ENCODE results near the gene IFNA16. TPM values are rescaled to one million over a fixed set of nuclear protein-coding genes. Genes with fewer than 3 reads are reported as not detected.
"Not testable (repeated sequence)": the region's sequence is repeated elsewhere in the genome, so short reads cannot be mapped to it uniquely, and the experiment has no call there.

Gene IFNA16
- total RNA-seq, 4 donors from 2014 or later, result not detected

- no peak for TF ChIP-seq POLR2AphosphoS5 (IDR thresholded peaks at IDR 0.05)
- TF ChIP-seq POLR2A (IDR thresholded peaks at IDR 0.05), result no peak
- TF ChIP-seq, protein P1, sequence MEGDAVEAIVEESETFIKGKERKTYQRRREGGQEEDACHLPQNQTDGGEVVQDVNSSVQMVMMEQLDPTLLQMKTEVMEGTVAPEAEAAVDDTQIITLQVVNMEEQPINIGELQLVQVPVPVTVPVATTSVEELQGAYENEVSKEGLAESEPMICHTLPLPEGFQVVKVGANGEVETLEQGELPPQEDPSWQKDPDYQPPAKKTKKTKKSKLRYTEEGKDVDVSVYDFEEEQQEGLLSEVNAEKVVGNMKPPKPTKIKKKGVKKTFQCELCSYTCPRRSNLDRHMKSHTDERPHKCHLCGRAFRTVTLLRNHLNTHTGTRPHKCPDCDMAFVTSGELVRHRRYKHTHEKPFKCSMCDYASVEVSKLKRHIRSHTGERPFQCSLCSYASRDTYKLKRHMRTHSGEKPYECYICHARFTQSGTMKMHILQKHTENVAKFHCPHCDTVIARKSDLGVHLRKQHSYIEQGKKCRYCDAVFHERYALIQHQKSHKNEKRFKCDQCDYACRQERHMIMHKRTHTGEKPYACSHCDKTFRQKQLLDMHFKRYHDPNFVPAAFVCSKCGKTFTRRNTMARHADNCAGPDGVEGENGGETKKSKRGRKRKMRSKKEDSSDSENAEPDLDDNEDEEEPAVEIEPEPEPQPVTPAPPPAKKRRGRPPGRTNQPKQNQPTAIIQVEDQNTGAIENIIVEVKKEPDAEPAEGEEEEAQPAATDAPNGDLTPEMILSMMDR (IDR thresholded peaks at IDR 0.05), result no peak
- no peak for TF ChIP-seq EP300 (IDR thresholded peaks at IDR 0.05; ENCODE audit: low read depth)
- H3K4me1 ChIP-seq, result no peaks in the 10 kb centered on the region
- in situ Hi-C loops (cut with MboI; ENCODE audit: low pct_ligation_motif_present in 1 of 4, low pct_unique_long_range_greater_than_20kb in 1 of 4, low sequenced_read_pairs in 3 of 4), result no loop called here
- H3K9me3 ChIP-seq, result no peaks in the 10 kb centered on the region
- no peak overlapping the region for H3K27ac ChIP-seq
- H3K36me3 ChIP-seq, result no peaks in the 10 kb centered on the region
- H3K4me3 ChIP-seq, result no peak overlapping the region
- no peak for DNase-seq
- no peaks in the 10 kb centered on the region for H3K27me3 ChIP-seq
- intact Hi-C loops (cut with DNase I; ENCODE audit: low total_unique reads), result no loop called here
Observed at GRCh38 chr9:21205204-21205603, 11.9 kb downstream of the IFNA16 start.

DNA sequence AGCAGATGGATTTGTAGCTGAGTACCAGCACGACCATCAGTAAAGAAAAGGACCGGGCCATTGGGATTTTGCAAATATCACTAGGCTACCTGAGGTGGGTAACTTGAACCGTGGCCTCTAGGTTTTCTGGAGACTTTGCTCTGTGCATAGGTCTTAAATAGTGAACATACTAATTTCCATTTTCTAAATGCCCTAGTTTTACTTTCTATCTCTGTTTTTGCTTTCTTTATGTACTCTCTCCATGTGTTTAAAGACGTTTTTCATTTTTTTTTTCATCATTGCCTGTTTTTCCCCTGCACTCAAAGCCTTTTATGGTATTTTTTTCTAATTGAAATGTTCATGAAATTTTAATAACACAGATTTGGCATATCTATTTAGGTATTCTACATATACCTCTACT, 15.0 kb downstream of the IFNA16 start, which contains the start of gene IFNA7:
IFNA7 (minus strand) TSS at position 101 of the 400 bp plus-strand sequence; CDS start at position 61, 40 bp downstream.
- H3K4me3 ChIP-seq; H3K27ac ChIP-seq; DNase-seq; H3K27me3 ChIP-seq; H3K9me3 ChIP-seq; H3K36me3 ChIP-seq; intact Hi-C loops (cut with DNase I; ENCODE audit: low total_unique reads); H3K4me1 ChIP-seq; in situ Hi-C loops (cut with MboI; ENCODE audit: low pct_ligation_motif_present in 1 of 4, low pct_unique_long_range_greater_than_20kb in 1 of 4, low sequenced_read_pairs in 3 of 4): not testable (repeated sequence)
- WGBS, 2 donors (ENCODE audit: low coverage in 1 of 2), result 50 to 51% methylated on average over 2 to 4 of the region's 4 CpGs

GRCh38 chr9:21194867-21195776, 22.0 kb downstream of the IFNA16 start:
- H3K27ac ChIP-seq; H3K36me3 ChIP-seq; in situ Hi-C loops (cut with MboI; ENCODE audit: low pct_ligation_motif_present in 1 of 4, low pct_unique_long_range_greater_than_20kb in 1 of 4, low sequenced_read_pairs in 3 of 4); H3K27me3 ChIP-seq; H3K9me3 ChIP-seq; intact Hi-C loops (cut with DNase I; ENCODE audit: low total_unique reads); H3K4me3 ChIP-seq; H3K4me1 ChIP-seq; DNase-seq: not testable (repeated sequence)
- 4 to 42% methylated on average over 3 to 6 of the region's 6 CpGs for WGBS, 2 donors (ENCODE audit: low coverage in 1 of 2)
- TF ChIP-seq, protein P1 (IDR thresholded peaks at IDR 0.05), result peak; percentile 15 to 38 (median 24)

- H3K4me3 ChIP-seq; H3K27ac ChIP-seq; H3K9me3 ChIP-seq; DNase-seq; intact Hi-C loops (cut with DNase I; ENCODE audit: low total_unique reads); H3K4me1 ChIP-seq; H3K36me3 ChIP-seq; H3K27me3 ChIP-seq; in situ Hi-C loops (cut with MboI; ENCODE audit: low pct_ligation_motif_present in 1 of 4, low pct_unique_long_range_greater_than_20kb in 1 of 4, low sequenced_read_pairs in 3 of 4): not testable (repeated sequence)
- WGBS, 2 donors (ENCODE audit: low coverage in 1 of 2), result 80 to 89% methylated on average over 3 of the region's 3 CpGs
Observed at GRCh38 chr9:21187487-21187886, 29.6 kb downstream of the IFNA16 start, which contains the start of gene IFNA4. Gene IFNA4 (minus strand): TSS chr9:21187587. CDS start chr9:21187531, 56 bp downstream.

DNA sequence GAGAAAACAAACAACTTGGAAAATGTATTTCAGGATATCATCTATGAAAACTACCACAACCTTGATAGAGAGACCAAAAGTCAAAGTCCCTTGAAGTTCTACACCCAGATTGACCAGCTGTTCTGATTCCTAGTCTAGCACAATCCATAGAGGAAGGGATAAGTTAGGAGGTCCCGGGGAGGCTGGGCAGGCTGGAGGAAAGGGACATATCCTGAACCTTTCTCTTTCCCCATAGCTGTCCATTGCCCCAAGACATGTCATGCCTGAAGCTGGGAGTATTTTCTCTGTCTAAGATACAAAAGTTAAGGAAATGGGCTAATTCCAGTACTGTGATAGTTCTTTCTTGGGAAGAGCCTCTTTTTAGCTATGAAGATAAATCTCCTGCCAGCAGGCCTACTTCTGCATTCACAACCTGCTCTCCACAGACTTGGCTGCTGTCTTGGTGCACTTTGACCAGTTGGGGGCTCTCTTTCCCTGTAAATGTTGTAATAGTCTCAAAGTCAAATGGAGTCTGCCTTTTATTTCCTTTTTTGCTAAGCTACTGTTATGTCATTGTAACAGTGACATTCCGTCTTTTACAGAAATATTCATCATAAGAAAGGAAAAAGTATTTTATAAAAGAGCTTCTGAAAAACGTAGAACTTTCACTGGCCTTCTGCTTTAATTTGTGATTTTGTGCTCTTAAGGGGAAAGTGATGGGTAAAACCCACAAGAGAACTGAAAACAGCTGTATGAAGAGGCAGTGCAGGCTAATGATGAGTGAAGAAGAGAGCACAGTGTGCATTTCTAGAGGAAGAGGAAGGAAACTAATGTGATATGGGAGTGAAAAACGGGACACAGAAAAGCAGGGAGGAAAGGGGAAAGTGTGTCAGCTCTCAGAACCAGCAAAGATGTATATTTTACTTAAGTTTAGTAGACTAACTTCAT, 34.0 kb downstream of the IFNA16 start:
- H3K27ac ChIP-seq; H3K4me1 ChIP-seq; H3K4me3 ChIP-seq; H3K9me3 ChIP-seq; intact Hi-C loops (cut with DNase I; ENCODE audit: low total_unique reads); H3K27me3 ChIP-seq; DNase-seq; in situ Hi-C loops (cut with MboI; ENCODE audit: low pct_ligation_motif_present in 1 of 4, low pct_unique_long_range_greater_than_20kb in 1 of 4, low sequenced_read_pairs in 3 of 4); H3K36me3 ChIP-seq: not testable (repeated sequence)
- 41 to 54% methylated on average over 4 of the region's 4 CpGs for whole genome bisulfite sequencing, 2 donors (ENCODE audit: low coverage in 1 of 2)
- TF ChIP-seq, protein P1 (IDR thresholded peaks at IDR 0.05), result peak in 2 of 5 experiments; percentile 15 to 16

All from transverse colon (tissue), 4 donors.